HUES6 (cell line): ENCODE data around the gene HERC3.
A peak's percentile ranks its signal among the peaks of the same experiment; 100 is the strongest.

Experiments used
- H3K27ac ChIP-seq: 2 replicates; pipeline ENCODE4 v1.7.0; 2013; ENCODE audit warnings: low read depth, mild to moderate bottlenecking, low read length, inconsistent platforms
- H3K27me3 ChIP-seq: 2 replicates; pipeline ENCODE4 v1.6.1; 2013; ENCODE audit warnings: low read length; ENCODE audit not compliant: control insufficient read depth, insufficient read depth
- H3K36me3 ChIP-seq: 2 replicates; pipeline ENCODE4 v1.6.1; 2013; ENCODE audit warnings: low read length; ENCODE audit not compliant: control insufficient read depth, insufficient read depth
- H3K4me1 ChIP-seq: 2 replicates; pipeline ENCODE4 v1.6.1; 2013; ENCODE audit warnings: low read length; ENCODE audit not compliant: control insufficient read depth, insufficient read depth
- H3K4me3 ChIP-seq: 2 replicates; pipeline ENCODE4 v1.5.1; 2013; ENCODE audit warnings: low read depth, low read length
- H3K9ac ChIP-seq: one replicate; pipeline ENCODE4 v1.6.1; 2013; ENCODE audit warnings: mild to moderate bottlenecking, low read length
- H3K9me3 ChIP-seq: 2 replicates; pipeline ENCODE4 v1.6.1; 2013; ENCODE audit warnings: low read depth, low read length; ENCODE audit not compliant: control insufficient read depth, insufficient read depth

HERC3 gene

GRCh38 chr4:88629826-88630225 is 37.5 kb downstream of the HERC3 start:
- no peak overlapping the region for H3K4me3 ChIP-seq
- H3K4me1 ChIP-seq = no peaks in the 10 kb centered on the region
- H3K27ac ChIP-seq = no peak overlapping the region
- no peaks in the 10 kb centered on the region for H3K27me3 ChIP-seq
- no peak overlapping the region for H3K9ac ChIP-seq
- no peaks in the 10 kb centered on the region for H3K36me3 ChIP-seq
- no peaks in the 10 kb centered on the region for H3K9me3 ChIP-seq

DNA sequence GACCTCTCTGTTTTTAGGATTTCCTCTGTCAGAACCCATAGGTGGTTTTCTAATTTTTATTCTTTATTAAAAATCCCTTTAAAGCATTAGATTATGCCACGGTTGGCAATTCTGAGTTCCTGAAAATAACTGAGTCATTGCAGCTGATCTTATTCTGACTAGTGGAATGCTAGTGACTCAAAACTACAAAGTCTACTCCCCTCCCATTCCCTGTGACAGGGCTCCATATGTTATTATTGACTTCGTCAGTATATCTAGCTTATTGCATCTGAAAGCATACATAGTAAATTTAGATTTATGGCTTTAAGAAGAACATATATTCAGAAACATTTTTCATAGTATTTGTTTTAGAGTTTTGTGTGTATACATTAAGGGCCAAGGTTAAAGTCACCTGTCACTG is 38.5 kb downstream of the HERC3 start:
- H3K27ac ChIP-seq = no peak overlapping the region
- H3K27me3 ChIP-seq = no peaks in the 10 kb centered on the region
- no peak overlapping the region for H3K4me3 ChIP-seq
- H3K9me3 ChIP-seq = no peaks in the 10 kb centered on the region
- H3K9ac ChIP-seq = no peak overlapping the region
- no peaks in the 10 kb centered on the region for H3K36me3 ChIP-seq
- H3K4me1 ChIP-seq = no peaks in the 10 kb centered on the region

DNA sequence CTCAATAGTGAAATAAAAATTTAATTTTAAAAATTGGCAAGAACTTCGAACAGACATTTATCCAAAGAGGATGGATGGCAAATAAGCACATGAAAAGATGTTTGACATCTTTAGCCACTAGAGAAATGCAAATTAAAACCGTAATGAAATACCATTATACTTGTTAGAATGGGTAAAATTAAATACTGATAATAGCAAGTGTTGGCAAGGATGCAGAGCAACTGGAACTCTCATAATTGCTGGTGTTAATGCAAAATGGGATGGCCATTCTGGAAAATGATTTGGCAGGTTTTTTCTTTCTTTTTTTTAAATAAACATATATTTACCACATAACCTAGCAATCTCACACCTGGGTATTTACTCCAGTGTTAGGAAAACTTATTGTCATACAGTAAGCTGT is 51.7 kb downstream of the HERC3 start:
- peaks cover 11% of the 10 kb centered on the region; the same call in 1 of the 2 replicates for H3K9me3 ChIP-seq

GRCh38 chr4:88645994-88646393 is 53.7 kb downstream of the HERC3 start:
- H3K4me1 ChIP-seq = peaks cover 26% of the 10 kb centered on the region
- no peaks in the 10 kb centered on the region for H3K36me3 ChIP-seq
- H3K27ac ChIP-seq = 0 out of 2 replicates have a peak overlapping the region, but pooled peaks have one; percentile 51
- H3K9me3 ChIP-seq = peaks cover 11% of the 10 kb centered on the region; the same call in 1 of the 2 replicates
- no peak overlapping the region for H3K4me3 ChIP-seq
- H3K9ac ChIP-seq = no peak overlapping the region
- H3K27me3 ChIP-seq = no peaks in the 10 kb centered on the region

More for the DNA sequence above, 51.7 kb downstream of the HERC3 start:
- Histone ChIP-seq H3K36me3 (no peaks in the 10 kb centered on the region), H3K4me3 (no peak overlapping the region), H3K9ac (no peak overlapping the region), H3K4me1 (peaks cover 19% of the 10 kb centered on the region), H3K27ac (no peak overlapping the region), H3K27me3 (no peaks in the 10 kb centered on the region)

DNA sequence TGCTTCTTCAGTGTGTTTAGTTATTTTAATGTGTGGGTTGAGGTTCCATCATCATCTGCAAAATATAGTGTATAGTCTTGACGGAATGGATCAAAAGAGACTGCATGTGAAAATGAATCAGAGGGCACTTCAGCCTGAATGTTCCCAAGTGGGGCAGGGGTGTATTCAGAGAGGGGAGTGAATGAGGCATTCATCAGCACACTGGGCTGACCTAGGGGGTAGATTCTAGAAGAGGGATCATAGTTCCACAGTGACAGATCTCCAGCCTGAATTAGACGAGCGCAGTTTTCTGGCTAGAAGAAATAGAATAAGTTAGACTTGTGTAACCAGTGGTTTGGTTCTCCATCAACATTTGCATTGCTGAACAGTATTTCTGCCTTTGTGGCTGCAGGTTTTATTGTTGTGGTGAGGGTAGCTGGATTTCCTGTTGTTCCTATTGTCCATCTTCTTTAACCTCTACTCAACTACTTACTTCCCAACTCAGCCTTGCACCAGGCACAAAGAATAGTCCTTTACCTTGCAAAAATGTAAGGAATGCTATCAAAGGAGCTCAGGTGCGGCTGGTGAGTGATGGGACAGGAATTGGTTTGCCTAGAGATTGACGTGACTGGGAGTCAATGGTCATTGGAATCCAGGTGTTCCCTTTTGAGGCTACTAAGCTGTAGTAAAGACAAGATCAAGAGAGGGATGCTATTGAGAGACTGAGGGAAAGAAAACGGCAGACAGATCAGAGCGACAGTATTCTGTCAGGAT is 54.4 kb downstream of the HERC3 start:
- no peaks in the 10 kb centered on the region for H3K36me3 ChIP-seq
- peaks cover 11% of the 10 kb centered on the region; the same call in 1 of the 2 replicates for H3K9me3 ChIP-seq
- peak overlapping the region; percentile 29 for H3K9ac ChIP-seq
- H3K27me3 ChIP-seq = no peaks in the 10 kb centered on the region
- peaks cover 27% of the 10 kb centered on the region for H3K4me1 ChIP-seq
- peak overlapping the region; percentile 51 for H3K27ac ChIP-seq
- no peak overlapping the region for H3K4me3 ChIP-seq

GRCh38 chr4:88649716-88650115 is 57.4 kb downstream of the HERC3 start:
- no peak overlapping the region for H3K4me3 ChIP-seq

DNA sequence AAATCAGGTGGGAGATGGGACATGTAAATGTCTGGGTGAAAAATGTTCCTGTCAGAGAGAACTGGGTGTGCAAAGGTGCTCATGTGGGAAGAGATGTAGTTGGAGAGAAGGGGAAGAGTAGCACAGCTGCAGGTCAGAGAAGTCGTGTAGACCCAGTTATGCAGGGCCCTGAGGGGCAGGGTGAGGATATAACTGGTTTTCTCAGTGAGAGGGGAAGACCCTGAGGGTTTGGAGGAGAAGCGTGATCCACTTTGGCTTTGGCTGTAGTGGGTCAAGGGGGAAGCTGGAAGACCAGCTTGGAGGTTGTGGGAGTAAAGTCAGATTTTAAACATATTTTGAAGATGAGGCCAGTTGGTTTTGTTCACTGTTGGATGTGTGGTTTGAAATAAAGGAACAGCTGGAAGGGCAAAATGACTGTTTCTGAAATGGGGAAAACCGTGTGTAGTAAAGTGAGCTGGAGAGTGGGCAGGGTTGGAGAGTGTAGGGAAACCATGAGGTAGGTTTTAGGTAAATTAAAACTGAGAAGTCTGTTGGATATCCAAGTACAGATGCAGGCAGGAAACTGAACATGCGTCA is 61.2 kb downstream of the HERC3 start:
- Histone ChIP-seq H3K4me1 (peaks cover 14% of the 10 kb centered on the region; the same call in 1 of the 2 replicates), H3K27ac (no peak overlapping the region), H3K27me3 (no peaks in the 10 kb centered on the region), H3K9ac (no peak overlapping the region), H3K36me3 (no peaks in the 10 kb centered on the region), H3K9me3 (no peaks in the 10 kb centered on the region; the same call in 1 of the 2 replicates), H3K4me3 (no peak overlapping the region)

More at GRCh38 chr4:88649716-88650115, 57.4 kb downstream of the HERC3 start:
- Histone ChIP-seq H3K9ac (no peak overlapping the region), H3K36me3 (no peaks in the 10 kb centered on the region), H3K27ac (no peak overlapping the region), H3K27me3 (no peaks in the 10 kb centered on the region), H3K9me3 (no peaks in the 10 kb centered on the region), H3K4me1 (peaks cover 33% of the 10 kb centered on the region)

DNA sequence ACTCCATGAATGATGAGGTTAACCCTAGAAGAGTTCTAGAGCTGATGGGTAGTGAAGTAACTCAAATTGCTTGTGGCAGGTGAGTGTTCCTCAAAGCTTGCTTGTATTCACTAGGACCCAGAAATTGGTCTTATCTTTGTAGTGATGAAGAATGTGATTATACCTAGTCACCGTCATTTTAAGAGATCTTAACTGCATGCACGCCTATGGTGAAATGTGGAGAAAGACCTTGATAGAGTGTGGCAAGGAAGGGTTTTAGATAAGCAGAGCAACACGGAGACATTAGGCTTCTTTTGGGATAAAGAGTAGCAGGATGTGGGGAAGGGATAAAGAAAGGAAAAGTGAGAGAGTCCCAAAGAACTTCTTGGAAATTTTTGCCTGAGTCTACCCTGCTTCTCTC is 62.9 kb downstream of the HERC3 start:
- no peak overlapping the region for H3K27ac ChIP-seq
- H3K9me3 ChIP-seq = no peaks in the 10 kb centered on the region; the same call in 1 of the 2 replicates
- H3K9ac ChIP-seq = no peak overlapping the region
- H3K27me3 ChIP-seq = no peaks in the 10 kb centered on the region
- H3K36me3 ChIP-seq = no peaks in the 10 kb centered on the region
- H3K4me3 ChIP-seq = no peak overlapping the region
- H3K4me1 ChIP-seq = peaks cover 19% of the 10 kb centered on the region

GRCh38 chr4:88659055-88659889 is 67.0 kb downstream of the HERC3 start:
- Histone ChIP-seq H3K4me1 (peaks cover 10% of the 10 kb centered on the region), H3K36me3 (no peaks in the 10 kb centered on the region), H3K9me3 (no peaks in the 10 kb centered on the region; the same call in 1 of the 2 replicates), H3K27ac (no peak overlapping the region), H3K9ac (no peak overlapping the region), H3K4me3 (no peak overlapping the region), H3K27me3 (no peaks in the 10 kb centered on the region)

- Histone ChIP-seq H3K36me3 (no peaks in the 10 kb centered on the region), H3K9ac (no peak overlapping the region), H3K27me3 (no peaks in the 10 kb centered on the region), H3K27ac (no peak overlapping the region), H3K4me3 (no peak overlapping the region), H3K9me3 (no peaks in the 10 kb centered on the region; the same call in 1 of the 2 replicates), H3K4me1 (peaks cover 10% of the 10 kb centered on the region)
These were observed 67.6 kb downstream of the HERC3 start for GRCh38 chr4:88659890-88660208.
